ENCODE data around the gene ITGAL.
"Not testable (repeated sequence)": the region's sequence is repeated elsewhere in the genome, so short reads cannot be mapped to it uniquely, and the experiment has no call there.

ITGAL gene

DNA sequence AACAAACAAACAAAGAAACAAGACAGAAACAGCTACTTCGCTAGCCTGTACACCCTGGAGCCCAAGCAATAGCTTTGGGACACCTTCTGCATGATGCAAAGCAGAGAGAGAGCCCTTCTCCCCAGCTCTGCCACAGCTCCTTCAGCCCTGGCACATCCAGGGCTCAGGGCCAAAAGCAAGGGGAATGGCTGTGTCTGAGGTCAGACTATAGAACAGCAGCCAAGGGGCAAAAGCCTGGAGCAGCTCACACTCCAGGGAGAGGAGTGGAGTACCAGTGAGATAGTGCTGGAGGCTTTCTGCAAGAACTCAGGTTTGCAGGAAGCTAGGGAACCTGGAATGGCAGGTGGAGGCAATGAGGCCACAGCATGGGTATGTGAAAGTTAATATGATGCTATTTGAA, 15.3 kb upstream of the ITGAL start:
- Histone ChIP-seq H3K27me3 (ENCODE audit: insufficient read depth, poor library complexity, severe bottlenecking) (no peaks in the 10 kb centered on the region), H3K4me1 (ENCODE audit: insufficient read depth, poor library complexity, severe bottlenecking) (no peaks in the 10 kb centered on the region), H3K9me3 (ENCODE audit: severe bottlenecking) (no peaks in the 10 kb centered on the region), H3K27ac (ENCODE audit: poor library complexity, severe bottlenecking) (no peak overlapping the region), H3K4me3 (ENCODE audit: severe bottlenecking) (no peak overlapping the region), H3K36me3 (ENCODE audit: low read depth) (no peaks in the 10 kb centered on the region)
- ATAC-seq (ENCODE audit: low read depth) (no peak), DNase-seq (ENCODE audit: low spot score) (no peak)
- no peak for TF ChIP-seq CTCF (IDR thresholded peaks at IDR 0.05; ENCODE audit: poor library complexity, severe bottlenecking)

DNA sequence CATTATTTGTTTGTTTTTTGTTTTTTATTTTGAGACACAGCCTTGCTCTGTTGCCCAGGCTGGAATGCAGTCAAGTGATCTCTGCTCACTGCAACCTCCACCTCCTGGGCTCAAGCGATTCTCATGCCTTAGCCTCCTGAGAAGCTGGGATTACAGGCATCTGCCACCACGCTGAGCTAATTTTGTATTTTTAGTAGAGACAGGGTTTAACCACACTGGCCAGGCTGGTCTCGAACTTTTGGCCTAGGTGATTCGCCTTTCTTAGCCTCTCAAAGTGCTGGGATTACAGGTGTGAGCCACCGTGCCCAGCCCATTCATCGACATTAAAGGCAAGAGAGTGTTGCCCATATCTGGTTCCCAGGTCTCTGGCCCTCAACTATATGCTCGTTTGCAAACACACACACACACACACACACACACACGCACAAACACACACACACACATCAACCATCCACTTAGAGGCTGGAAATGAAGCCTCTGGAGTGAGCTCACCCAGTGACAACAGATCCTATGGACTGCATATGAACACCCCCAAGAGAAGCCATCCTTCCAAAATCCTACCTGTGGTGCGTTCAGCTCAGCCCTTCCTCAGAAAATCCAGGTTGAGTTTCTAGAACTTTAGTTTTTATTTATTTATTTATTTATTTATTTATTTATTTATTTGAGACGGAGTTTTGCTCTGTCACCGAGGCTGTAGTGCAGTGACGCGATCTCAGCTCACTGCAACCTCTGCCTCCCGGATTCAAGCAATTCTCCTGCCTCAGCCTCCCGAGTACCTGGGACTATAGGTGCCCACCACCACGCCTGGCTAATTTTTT, 14.6 kb upstream of the ITGAL start:
- no peak overlapping the region for H3K27ac ChIP-seq (ENCODE audit: poor library complexity, severe bottlenecking)
- no peaks in the 10 kb centered on the region for H3K36me3 ChIP-seq (ENCODE audit: low read depth)
- no peak for TF ChIP-seq CTCF (IDR thresholded peaks at IDR 0.05; ENCODE audit: poor library complexity, severe bottlenecking)
- no peaks in the 10 kb centered on the region for H3K9me3 ChIP-seq (ENCODE audit: severe bottlenecking)
- no peak overlapping the region for H3K4me3 ChIP-seq (ENCODE audit: severe bottlenecking)
- no peaks in the 10 kb centered on the region for H3K4me1 ChIP-seq (ENCODE audit: insufficient read depth, poor library complexity, severe bottlenecking)
- no peak for DNase-seq (ENCODE audit: low spot score)
- no peaks in the 10 kb centered on the region for H3K27me3 ChIP-seq (ENCODE audit: insufficient read depth, poor library complexity, severe bottlenecking)
- ATAC-seq (ENCODE audit: low read depth), result no peak

GRCh38 chr16:30458561-30459394, 13.8 kb upstream of the ITGAL start:
- H3K27ac ChIP-seq (ENCODE audit: poor library complexity, severe bottlenecking), result no peak overlapping the region
- H3K4me1 ChIP-seq (ENCODE audit: insufficient read depth, poor library complexity, severe bottlenecking), result no peaks in the 10 kb centered on the region
- no peaks in the 10 kb centered on the region for H3K9me3 ChIP-seq (ENCODE audit: severe bottlenecking)
- no peak overlapping the region for H3K4me3 ChIP-seq (ENCODE audit: severe bottlenecking)
- H3K36me3 ChIP-seq (ENCODE audit: low read depth), result no peaks in the 10 kb centered on the region
- DNase-seq (ENCODE audit: low spot score) (no peak), ATAC-seq (ENCODE audit: low read depth) (no peak)
- H3K27me3 ChIP-seq (ENCODE audit: insufficient read depth, poor library complexity, severe bottlenecking), result no peaks in the 10 kb centered on the region
- no peak for TF ChIP-seq CTCF (IDR thresholded peaks at IDR 0.05; ENCODE audit: poor library complexity, severe bottlenecking)

DNA sequence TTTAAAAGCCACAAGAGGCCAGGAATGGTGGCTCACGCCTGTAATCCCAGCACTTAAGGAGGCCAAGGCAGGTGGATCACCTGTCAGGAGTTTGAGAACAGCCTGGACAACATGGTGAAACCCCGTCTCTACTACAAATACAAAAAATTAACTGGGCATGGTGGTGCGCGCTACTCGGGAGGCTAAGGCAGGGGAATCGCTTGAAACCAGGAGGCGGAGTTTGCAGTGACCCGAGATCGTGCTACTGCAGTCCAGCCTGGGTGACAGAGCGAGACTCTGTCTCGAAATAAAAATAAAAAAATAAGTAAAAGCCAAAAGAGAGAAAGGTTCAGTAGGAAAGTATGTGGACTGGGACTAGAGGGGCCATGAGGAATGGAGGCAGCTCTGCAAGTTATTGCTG, 13.1 kb upstream of the ITGAL start:
- no peak for DNase-seq (ENCODE audit: low spot score)
- no peak overlapping the region for H3K27ac ChIP-seq (ENCODE audit: poor library complexity, severe bottlenecking)
- no peaks in the 10 kb centered on the region for H3K36me3 ChIP-seq (ENCODE audit: low read depth)
- no peaks in the 10 kb centered on the region for H3K4me1 ChIP-seq (ENCODE audit: insufficient read depth, poor library complexity, severe bottlenecking)
- H3K9me3 ChIP-seq (ENCODE audit: severe bottlenecking), result no peaks in the 10 kb centered on the region
- no peak for TF ChIP-seq CTCF (IDR thresholded peaks at IDR 0.05; ENCODE audit: poor library complexity, severe bottlenecking)
- no peaks in the 10 kb centered on the region for H3K27me3 ChIP-seq (ENCODE audit: insufficient read depth, poor library complexity, severe bottlenecking)
- no peak for ATAC-seq (ENCODE audit: low read depth)
- no peak overlapping the region for H3K4me3 ChIP-seq (ENCODE audit: severe bottlenecking)

DNA sequence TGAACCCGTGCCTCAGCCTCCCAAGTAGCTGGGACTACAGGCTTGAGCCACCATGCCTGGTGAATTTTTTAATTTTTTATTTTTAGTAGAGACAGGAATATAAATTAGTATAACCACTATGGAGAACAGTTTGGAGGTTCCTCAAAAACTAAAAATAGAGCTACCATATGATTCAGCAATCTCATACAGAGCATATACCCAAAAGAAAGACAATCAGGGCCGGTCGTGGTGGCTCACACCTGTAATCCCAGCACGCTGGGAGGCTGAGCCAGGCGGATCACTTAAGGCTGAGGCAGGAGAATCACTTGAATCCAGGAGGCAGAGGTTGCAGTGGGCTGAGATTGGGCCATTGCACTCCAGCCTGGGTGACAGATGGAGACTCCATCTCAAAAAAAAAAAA, 11.1 kb upstream of the ITGAL start:
- H3K36me3 ChIP-seq (ENCODE audit: low read depth); H3K4me1 ChIP-seq (ENCODE audit: insufficient read depth, poor library complexity, severe bottlenecking); H3K27me3 ChIP-seq (ENCODE audit: insufficient read depth, poor library complexity, severe bottlenecking); H3K9me3 ChIP-seq (ENCODE audit: severe bottlenecking); DNase-seq (ENCODE audit: low spot score); H3K27ac ChIP-seq (ENCODE audit: poor library complexity, severe bottlenecking); H3K4me3 ChIP-seq (ENCODE audit: severe bottlenecking); ATAC-seq (ENCODE audit: low read depth): not testable (repeated sequence)

All from RWPE2 (cell line).